T47D (cell line): ENCODE results near the gene HCAR1.
"Not testable (repeated sequence)": the region's sequence is repeated elsewhere in the genome, so short reads cannot be mapped to it uniquely, and the experiment has no call there.

Source experiments
- DNase-seq, 2 experiments: peaks; one replicate each; pipeline versions ENCODE4 v3.0.0 to v3.0.0-alpha.2; 2011 to 2012; ENCODE audit warnings: low read depth in 1 of 2, low spot score in 1 of 2
- JUND ChIP-seq: IDR thresholded peaks from 2 replicates; pipeline ENCODE4 v1.6.1; 2012; ENCODE audit warnings: low read depth
- in situ Hi-C: cut with HindIII; loops from 2 replicates; pipeline ENCODE4 v1.10.0; 2016; ENCODE audit warnings: low sequenced_read_pairs, low pct_unique_long_range_greater_than_20kb

The HCAR1 gene

DNA sequence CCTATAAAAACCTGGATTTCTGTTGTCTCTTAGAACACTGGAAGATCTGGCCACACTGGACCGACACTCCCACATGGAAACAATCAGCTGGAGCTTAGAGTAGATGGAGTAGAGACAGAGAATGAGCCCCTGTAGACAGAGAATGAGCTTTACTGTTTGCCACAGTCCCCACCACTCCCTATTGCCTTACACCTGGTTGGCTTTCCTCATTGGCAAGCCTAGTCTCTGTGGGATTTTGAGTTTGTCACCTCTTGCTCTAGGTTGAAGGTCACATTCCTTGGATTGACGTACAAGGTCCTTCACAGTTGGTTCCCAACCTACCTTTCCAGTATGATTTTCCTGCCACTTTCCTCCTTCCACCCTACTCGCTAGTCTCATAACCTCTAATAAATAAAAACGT, 2.0 kb upstream of the HCAR1 start:
- no peak for TF ChIP-seq JUND
- no peak for DNase-seq
- in situ Hi-C loops, result no loop called here

DNA sequence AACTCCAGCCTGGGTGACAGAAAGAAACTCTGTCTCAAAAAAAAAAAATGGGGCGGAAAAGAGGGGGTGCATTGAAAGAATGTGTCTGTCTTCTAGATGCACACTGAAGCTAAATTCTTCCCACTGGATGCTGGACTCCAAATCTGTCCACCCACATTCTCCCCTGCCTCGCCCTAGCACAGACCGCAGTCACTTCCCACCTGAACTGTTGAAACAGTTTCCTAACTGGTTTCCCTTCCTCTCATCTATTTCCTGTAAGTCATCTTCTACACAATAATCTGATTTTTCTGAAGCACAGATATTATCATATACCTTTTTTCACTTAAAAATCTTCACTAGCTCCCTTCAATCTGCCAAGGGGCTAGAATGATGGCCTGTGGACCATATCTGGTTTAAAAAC, 1.5 kb upstream of the HCAR1 start:
- in situ Hi-C loops, result no loop called here
- no peak for DNase-seq
- TF ChIP-seq JUND, result no peak

DNA sequence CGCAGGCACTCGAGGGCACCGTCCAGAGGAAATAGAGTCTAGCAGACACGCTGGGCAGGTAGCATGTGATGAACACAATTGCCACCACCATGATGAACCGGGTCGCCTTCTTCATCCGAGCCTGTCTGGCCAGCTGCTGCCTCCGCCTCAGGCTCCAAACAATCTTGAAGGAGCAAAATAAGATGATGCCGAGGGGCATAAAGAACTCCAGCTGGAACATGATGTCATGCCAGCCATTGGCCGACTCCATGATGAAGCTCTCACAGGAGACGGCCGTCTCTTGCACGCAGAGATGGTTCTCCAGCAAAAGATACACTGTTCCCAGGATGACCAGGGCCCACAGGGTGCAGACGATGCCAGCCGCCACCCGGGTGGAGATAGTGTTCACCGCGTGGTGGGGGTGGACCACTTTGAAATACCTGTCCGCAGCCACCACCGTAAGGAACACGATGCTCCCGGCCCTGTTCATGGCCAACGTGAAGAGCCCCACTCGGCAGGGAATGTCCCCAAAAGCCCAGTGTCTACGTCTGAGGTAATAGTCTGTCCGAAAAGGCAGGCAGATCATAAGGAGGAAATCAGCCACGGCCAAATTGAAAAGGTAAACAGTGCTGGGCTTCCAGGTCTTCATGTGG, 945 bp downstream of the HCAR1 start:
- TF ChIP-seq JUND, result no peak
- in situ Hi-C loops, result no loop called here
- no peak for DNase-seq

DNA sequence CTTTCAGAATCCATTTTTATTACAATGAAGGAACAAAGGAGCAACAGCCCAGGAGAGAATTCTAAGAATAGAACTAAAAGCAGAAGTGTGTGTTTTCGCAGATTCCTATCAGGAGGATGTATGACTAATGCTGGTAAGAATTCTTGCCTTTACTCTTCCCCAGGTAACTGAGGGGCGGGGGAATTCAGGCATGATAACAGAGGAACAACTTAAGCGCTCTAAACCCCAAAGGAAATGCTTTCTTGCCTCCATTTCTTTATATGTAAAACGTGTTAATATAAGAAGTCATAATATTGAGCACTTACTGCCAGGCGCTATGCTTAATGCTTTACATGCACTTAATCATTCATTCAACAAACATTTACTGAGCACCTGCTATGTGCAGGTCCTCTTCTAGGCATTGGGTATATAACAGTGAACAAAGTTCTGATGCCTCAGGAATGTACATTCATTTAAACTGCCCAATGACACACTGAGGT, 4.5 kb downstream of the HCAR1 start:
- in situ Hi-C loops, result no loop called here
- DNase-seq, result peak; percentile 24 to 79
- peak; percentile 97 for TF ChIP-seq JUND

DNA sequence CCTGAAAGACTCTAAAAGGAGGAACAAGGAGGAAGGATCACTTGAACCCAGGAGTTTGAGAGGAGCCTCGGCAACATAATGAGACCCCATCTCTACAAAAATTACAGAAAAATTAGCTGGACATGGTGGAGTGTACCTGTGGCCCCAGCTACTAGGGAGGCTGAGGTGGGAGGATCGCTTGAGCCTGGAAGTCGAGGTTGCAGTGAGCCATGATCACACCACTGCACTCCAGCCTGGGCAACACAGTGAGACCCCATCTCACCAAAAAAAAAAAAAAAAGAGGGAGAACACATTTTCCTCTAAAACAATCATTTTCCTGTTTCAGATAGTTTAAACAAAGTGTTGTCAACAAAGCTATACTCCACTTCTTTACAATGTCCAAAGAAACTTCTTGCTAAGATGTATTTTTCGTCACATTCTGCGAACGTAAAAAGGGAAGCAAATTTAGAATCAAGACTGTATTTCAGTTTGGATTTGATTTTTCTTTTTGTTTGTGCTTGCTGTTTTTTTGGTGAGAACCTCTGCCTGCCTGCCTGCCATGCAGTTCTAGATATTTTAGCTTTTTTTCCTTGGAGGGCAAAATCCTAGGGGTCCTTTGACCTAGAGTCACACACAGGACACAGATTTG, 5.1 kb downstream of the HCAR1 start:
- no peak for DNase-seq
- in situ Hi-C loops, result no loop called here
- TF ChIP-seq JUND, result no peak

DNA sequence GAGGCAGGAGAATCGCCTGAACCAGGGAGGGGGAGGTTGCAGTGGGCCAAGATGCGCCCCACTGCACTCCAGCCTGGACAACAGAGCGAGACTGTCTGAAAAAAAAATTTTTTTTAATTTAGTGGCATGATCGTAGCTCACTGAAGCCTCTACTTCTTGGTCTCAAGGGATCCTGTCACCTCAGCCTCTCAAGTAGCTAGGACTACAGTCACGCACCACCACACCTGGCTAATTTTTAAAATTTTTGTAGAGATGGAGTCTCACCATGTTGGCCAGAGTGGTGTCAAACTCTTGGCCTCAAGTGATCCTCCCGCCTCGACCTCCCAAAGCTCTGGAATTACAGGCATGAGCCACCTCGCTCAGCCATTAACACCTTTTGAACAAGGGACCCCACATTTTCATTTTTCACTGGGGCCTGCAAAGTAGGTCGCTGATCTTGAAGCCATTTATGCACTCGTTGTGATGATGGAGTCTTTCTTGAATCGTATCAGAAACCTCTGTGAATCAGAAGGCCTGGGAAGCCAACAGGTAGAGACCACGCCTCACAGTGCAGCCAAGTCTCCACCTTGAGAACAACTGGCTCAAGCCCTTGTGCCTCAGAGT, 5.9 kb downstream of the HCAR1 start:
- no peak for TF ChIP-seq JUND
- in situ Hi-C loops, result no loop called here
- DNase-seq, result no peak

DNA sequence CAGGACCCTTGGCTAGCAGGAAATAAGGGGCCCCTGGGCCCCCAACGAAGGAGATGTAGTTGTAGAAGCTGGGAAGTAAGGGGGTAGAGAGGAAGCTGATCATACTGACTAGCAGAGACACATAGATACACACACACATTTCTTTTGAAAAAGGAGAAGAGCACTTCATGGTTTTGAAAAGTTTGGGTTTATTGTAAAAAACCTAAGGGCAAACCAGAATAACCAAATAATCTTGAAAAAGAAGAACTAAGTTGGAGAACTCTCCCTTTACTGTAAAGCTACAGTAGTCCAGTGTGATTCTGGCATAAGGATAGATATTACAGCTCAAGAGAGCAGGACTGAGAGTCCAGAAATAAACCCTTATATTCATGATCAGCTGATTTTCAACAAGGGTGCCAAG, 8.3 kb downstream of the HCAR1 start:
- in situ Hi-C loops, result no loop called here
- no peak for TF ChIP-seq JUND
- no peak for DNase-seq

DNA sequence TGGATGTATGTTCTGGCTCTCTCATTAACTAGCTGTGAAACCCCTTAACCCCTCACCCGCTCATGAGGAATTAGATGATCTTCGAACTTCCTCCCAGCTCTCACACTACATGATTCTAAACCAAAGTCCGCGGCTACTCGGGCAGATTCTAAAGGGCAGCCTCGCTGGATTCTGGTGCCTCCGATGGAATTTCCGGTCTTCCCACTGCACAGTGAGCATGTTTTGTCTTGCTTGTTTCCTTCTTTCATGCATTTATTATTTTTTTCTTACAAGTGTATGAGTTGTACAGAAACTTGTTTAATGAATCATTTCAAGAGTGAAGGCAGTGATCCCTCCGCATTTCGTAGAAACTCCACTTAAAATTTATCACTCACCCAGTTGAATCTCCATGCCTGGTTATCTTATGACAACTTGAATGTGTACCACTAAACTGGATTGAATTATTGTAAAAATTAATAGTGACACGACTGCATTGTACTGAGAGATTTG, 9.5 kb downstream of the HCAR1 start:
- in situ Hi-C loops, result no loop called here
- DNase-seq, result no peak
- no peak for TF ChIP-seq JUND

DNA sequence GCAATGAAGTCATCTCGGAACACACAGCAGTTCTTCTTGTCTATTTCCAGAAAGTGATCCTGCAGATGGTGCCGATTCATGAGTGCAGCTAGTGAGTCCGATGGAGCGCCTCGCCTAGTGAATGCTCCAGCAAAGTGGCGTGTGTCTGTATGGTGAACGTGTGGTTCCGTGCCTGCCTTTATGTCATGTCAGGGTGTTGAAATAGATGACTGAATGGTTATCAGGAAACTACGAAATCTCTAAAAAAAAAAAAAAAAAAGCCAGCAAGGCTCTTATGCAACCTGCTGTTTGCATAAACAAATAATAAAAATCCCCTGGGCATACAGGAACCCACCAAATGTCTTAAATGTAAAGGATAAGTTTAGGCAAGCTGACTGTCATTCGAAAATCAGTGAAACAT, 14.0 kb downstream of the HCAR1 start, which contains the start of gene HCAR3:
Gene HCAR3, minus strand, starts transcription at position 154 of the 400 bp plus-strand sequence. Its CDS starts 74 bp downstream, at position 80.
- DNase-seq, in situ Hi-C loops: not testable (repeated sequence)

DNA sequence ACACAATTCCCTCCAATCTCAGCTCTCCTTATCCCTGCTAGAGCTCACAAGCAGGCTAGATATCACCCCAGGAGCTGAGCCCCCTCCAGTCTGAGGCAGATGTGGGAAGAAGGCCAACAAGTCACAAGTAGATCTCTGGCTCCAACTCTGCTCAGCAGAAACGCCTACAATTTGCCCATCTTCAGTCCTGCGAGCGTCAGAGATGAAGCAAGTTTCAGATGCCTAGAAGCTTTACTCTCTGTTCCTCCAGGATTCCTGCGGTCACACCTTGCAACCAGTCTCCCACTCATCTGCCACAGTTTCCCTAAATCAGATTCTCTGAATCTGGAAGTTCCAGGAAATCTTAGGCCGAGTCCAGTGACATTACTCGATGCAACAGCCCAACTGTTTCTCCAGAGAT, 15.4 kb downstream of the HCAR1 start:
- in situ Hi-C loops, DNase-seq: not testable (repeated sequence)

DNA sequence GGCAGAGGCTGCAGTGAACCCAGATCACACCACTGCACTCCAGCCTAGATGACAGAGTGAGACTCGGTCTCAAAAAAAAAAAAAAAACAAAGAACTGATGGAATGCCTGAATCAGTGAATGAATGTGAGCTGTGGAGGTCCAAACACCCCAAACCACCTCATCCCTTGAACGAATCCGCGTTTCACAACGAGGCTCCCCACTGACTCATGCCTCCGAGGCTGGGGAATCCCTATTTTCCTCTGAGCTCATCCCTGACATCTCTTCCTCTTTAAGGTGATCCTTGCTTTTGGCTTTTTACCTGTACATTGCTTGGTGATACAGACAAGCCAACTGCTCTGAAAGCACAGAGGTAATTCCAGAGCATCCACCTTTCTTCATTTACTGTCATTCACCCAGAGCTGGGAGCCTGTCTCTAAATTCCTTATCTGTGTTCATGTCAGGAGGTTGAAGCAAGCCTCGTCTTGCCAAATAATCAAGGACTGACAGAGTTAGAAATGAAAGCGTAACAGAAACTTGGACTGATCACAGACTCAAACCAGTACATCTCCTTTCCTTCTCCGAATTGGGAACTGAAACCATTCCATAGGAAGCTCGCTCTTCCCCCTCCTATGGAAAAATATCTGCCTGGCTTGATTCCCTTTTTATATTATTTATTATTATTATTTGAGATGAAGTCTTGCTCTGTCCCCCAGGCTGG, 17.0 kb downstream of the HCAR1 start:
- DNase-seq, in situ Hi-C loops: not testable (repeated sequence)

DNA sequence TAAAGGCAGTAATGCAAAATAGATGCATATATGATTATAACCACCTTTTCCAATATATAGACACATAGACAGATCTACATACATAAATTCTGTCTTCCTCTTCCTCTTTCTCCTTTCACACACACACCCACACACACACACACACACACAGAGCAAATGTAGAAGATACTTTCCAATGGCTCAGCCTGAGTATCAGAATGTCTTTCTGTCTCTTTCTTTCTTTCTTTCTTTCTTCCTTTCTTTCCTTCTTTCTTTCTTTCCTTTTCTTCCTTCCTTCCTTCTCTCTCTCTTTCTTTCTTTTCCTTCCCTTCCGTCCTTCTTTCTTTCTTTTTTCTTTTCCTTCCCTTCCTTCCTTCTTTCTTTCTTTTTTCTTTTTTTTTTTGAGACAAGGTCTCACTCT, 19.4 kb downstream of the HCAR1 start:
- DNase-seq, in situ Hi-C loops: not testable (repeated sequence)

DNA sequence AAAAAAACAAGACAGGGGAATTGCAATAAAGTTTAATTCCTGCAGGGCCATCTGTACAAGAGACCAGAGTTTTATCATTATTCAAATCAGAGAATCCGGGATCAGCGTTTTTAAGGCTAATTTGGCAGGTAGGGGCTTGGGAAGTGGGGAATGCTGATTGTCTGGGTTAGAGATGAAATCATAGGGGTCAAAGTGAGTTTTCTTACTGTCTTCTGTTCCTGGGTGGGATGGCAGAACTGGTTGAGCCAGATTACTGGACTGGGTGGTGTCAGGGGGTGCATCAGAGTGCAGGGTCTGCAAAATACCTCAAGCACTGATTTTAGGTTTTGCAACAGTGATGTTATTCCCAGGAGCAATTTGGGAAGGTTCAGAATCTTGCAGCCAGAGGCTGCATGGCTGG, 20.3 kb downstream of the HCAR1 start:
- DNase-seq, in situ Hi-C loops: not testable (repeated sequence)

DNA sequence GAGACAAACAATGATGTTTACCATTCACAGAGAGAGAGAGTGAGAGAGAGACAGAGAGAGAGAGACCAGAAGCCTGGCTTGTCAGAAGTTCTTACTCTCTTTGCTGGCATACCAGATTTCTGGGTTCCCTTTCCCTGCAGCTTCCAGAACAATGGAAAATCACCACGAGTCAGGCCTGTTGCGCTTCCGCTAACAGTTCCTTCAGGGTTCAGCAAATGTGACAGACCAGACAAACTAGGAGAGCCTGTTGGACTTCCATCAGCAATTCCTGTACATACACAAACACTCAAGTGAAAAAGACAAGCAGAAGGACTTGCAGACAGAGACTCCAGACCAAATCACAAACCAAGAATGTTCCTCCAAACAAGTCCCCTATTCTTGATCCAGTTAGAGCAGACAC, 21.4 kb downstream of the HCAR1 start:
- in situ Hi-C loops, DNase-seq: not testable (repeated sequence)

DNA sequence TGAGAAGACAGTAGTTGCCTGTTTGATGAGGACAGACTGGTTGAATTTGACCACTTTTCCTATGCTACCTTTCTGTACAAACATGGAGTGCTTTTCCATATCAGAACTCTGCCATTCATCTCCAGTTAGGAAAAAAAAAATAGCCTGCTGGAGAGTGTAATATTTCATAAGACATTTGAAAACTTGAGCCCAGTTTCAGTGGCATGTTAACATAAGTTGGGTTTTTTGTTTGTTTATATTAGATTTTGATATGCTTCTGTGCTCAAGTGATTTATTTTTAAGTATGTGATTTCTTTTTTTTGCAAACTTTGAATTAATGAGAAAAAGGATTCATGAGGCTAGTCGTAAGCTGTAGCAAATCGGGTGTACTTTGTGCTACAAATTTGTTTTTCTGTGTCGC, 26.8 kb downstream of the HCAR1 start:
- in situ Hi-C loops, DNase-seq: not testable (repeated sequence)

DNA sequence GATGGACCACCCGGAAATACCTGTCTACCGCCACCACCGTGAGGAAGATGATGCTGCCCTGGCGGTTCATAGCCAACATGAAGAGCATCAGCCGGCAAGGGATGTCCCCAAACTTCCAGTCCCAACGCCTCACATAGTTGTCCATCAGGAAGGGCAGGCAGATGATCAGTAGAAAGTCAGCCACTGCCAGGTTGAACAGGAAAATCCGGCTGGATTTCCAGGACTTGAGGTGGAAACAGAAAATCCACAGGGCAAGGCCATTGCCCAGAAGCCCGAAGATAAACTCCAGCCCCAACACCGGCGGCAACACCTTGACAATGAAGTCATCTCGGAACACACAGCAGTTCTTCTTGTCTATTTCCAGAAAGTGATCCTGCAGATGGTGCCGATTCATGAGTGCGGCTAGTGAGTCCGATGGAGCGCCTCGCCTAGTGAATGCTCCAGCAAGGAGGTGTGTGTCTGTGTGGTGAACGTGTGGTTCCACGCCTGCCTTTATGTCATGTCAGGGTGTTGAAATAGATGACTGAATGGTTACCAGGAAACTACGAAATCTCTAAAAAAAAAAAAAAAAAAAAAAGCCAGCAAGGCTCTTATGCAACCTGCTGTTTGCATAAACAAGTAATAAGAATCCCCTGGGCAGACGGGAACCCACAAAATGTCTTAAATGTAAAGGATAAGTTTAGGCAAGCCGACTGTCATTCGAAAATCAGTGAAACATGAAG, 27.6 kb downstream of the HCAR1 start, which contains the start of gene HCAR2:
Gene HCAR2, minus strand, starts transcription at position 468 of the 722 bp plus-strand sequence. Its CDS starts 74 bp downstream, at position 394.
- in situ Hi-C loops, result not testable (repeated sequence)
- DNase-seq, result peak in 1 of 2 experiments; percentile 35

DNA sequence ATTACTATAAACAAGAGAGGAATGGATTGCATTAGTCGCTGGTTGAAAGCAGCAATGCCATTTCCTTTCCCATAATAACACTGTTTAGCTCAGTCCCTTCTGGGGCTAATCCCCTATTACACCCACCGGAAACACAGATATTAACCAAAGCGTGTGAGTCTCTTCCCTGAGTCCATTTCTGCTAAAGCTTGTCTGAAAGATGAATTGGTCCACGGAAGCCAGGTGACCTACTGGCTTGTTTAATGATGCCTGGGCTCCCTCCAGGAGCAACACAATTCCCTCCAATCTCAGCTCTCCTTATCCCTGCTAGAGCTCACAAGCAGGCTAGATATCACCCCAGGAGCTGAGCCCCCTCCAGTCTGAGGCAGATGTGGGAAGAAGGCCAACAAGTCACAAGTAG, 29.2 kb downstream of the HCAR1 start:
- in situ Hi-C loops, result not testable (repeated sequence)

More for the DNA sequence above, 29.2 kb downstream of the HCAR1 start:
- DNase-seq, result not testable (repeated sequence)
